MCF 10A (cell line): Measurements from ENCODE around the gene PLD1. TPM values are rescaled to one million over a fixed set of nuclear protein-coding genes. Genes with fewer than 3 reads are reported as not detected.

Source experiments
- BruUV-seq: library from RNA; stranded (reverse); fragments of 400-500 nt; replicated peaks from 2 replicates; lab custom pipeline; 2021; lab: Mats Ljungman, UMichigan
- CTCF ChIA-PET: fragments of 300-600 bp; sonication (Branson Sonifier 250); formaldehyde crosslinking; extraction: SDS; loops from one replicate; lab custom pipeline; 2021; ENCODE audit warnings: antibody characterized with exemption, inconsistent platforms; lab: Yijun Ruan, JAX
- POLR2A ChIA-PET: fragments of 300-600, 350-650 bp; sonication (Branson Sonifier 250); formaldehyde crosslinking; extraction: SDS; loops from one replicate; lab custom pipeline; 2020; ENCODE audit warnings: antibody characterized with exemption, inconsistent platforms; lab: Yijun Ruan, JAX
- DNase-seq: peaks from one replicate; pipeline ENCODE4 v3.0.0-alpha.2; 2018; ENCODE audit not compliant: unreplicated experiment
- H3K27ac Mint-ChIP-seq: one replicate; pipeline ENCODE4 v1.8.0; 2022; ENCODE audit warnings: mild to moderate bottlenecking, low read depth, mixed read lengths; ENCODE audit not compliant: unreplicated experiment
- H3K27me3 Mint-ChIP-seq: one replicate; pipeline ENCODE4 v1.8.0; 2022; ENCODE audit warnings: mixed read lengths; ENCODE audit not compliant: insufficient read depth, unreplicated experiment
- H3K36me3 Mint-ChIP-seq: one replicate; pipeline ENCODE4 v1.8.0; 2022; ENCODE audit warnings: mild to moderate bottlenecking, moderate library complexity, mixed read lengths; ENCODE audit not compliant: insufficient read depth, unreplicated experiment
- H3K4me1 Mint-ChIP-seq: one replicate; pipeline ENCODE4 v1.8.0; 2022; ENCODE audit warnings: mixed read lengths; ENCODE audit not compliant: insufficient read depth, unreplicated experiment
- H3K4me3 Mint-ChIP-seq: one replicate; pipeline ENCODE4 v1.8.0; 2022; ENCODE audit warnings: mild to moderate bottlenecking, moderate library complexity, mixed read lengths; ENCODE audit not compliant: unreplicated experiment
- H3K9me3 Mint-ChIP-seq: one replicate; pipeline ENCODE4 v1.8.0; 2022; ENCODE audit warnings: mixed read lengths; ENCODE audit not compliant: unreplicated experiment
- CTCF ChIP-seq: fragments of 200-600 bp; IDR thresholded peaks from one replicate; pipeline ENCODE4 v1.8.0; 2022; ENCODE audit warnings: antibody characterized with exemption, mild to moderate bottlenecking; ENCODE audit not compliant: unreplicated experiment
- intact Hi-C: fragments of 100-400 bp; cut with micrococcal nuclease; formaldehyde crosslinking; loops from 2 replicates; pipeline ENCODE4 v1.14.1; 2022
- total RNA-seq: library from RNA; stranded (reverse); gene quantifications from 2 replicates; pipeline ENCODE4 v1.2.3, GENCODE V29; 2022

Gene PLD1
- total RNA-seq, 1 experiment from 2014 or later, result 8.0 TPM

- Mint-ChIP-seq H3K4me3 (no peak overlapping the region), H3K36me3 (no peaks in the 10 kb centered on the region), H3K9me3 (no peaks in the 10 kb centered on the region), H3K27me3 (no peaks in the 10 kb centered on the region), H3K27ac (peak overlapping the region; percentile 88), H3K4me1 (peaks cover 8% of the 10 kb centered on the region)
- BruUV-seq, result no TSS peak
- TF ChIP-seq CTCF, result no peak
- ChIA-PET CTCF (interaction anchor here (0.6 to 9.1 kb wide), 6 partner anchors 12 to 179 kb away, joined by 3 to 99 read pairs (median 15); no protein-coding TSS in a partner anchor), POLR2A (interaction anchor here (0.8 to 3.1 kb wide), 5 partner anchors 78 to 154 kb away, joined by 3 to 17 read pairs (median 5); no protein-coding TSS in a partner anchor)
- peak; percentile 78 for DNase-seq
- intact Hi-C loops, result no loop called here
These were observed 155.5 kb downstream of the PLD1 start for GRCh38 chr3:171654809-171655208.

GRCh38 chr3:171654326-171654725 is 156.0 kb downstream of the PLD1 start:
- no peak for DNase-seq
- Mint-ChIP-seq H3K36me3 (no peaks in the 10 kb centered on the region), H3K27me3 (no peaks in the 10 kb centered on the region), H3K27ac (peak overlapping the region; percentile 88), H3K4me3 (no peak overlapping the region), H3K9me3 (no peaks in the 10 kb centered on the region), H3K4me1 (peaks cover 8% of the 10 kb centered on the region)
- TF ChIP-seq CTCF, result no peak
- ChIA-PET POLR2A (interaction anchor here (0.8 to 3.1 kb wide), 3 partner anchors 118 to 155 kb away, joined by 3 to 17 read pairs (median 5); no protein-coding TSS in a partner anchor), CTCF (interaction anchor here (0.6 to 9.1 kb wide), 4 partner anchors 101 to 180 kb away, joined by 3 to 99 read pairs (median 29); no protein-coding TSS in a partner anchor)
- intact Hi-C loops, result no loop called here
- BruUV-seq, result no TSS peak

- no peak overlapping the region for H3K4me3 Mint-ChIP-seq
- no peak for DNase-seq
- intact Hi-C loops, result no loop called here
- ChIA-PET CTCF (interaction anchor here (0.7 to 9.1 kb wide), 6 partner anchors 13 to 180 kb away, joined by 3 to 99 read pairs (median 11); no protein-coding TSS in a partner anchor), POLR2A (interaction anchor here (0.7 to 3.1 kb wide), 2 partner anchors 118 to 157 kb away, joined by 3 to 17 read pairs; no protein-coding TSS in a partner anchor)
- H3K27ac Mint-ChIP-seq, result no peak overlapping the region
- no peaks in the 10 kb centered on the region for H3K36me3 Mint-ChIP-seq
- H3K4me1 Mint-ChIP-seq, result peaks cover 8% of the 10 kb centered on the region
- no peak for TF ChIP-seq CTCF
- no TSS peak for BruUV-seq
- H3K9me3 Mint-ChIP-seq, result no peaks in the 10 kb centered on the region
- no peaks in the 10 kb centered on the region for H3K27me3 Mint-ChIP-seq
These were observed 156.6 kb downstream of the PLD1 start for GRCh38 chr3:171653701-171654100.

GRCh38 chr3:171652932-171653331 is 157.4 kb downstream of the PLD1 start:
- intact Hi-C loops, result no loop called here
- Mint-ChIP-seq H3K27ac (no peak overlapping the region), H3K4me3 (no peak overlapping the region), H3K4me1 (peaks cover 8% of the 10 kb centered on the region), H3K27me3 (no peaks in the 10 kb centered on the region), H3K9me3 (no peaks in the 10 kb centered on the region), H3K36me3 (no peaks in the 10 kb centered on the region)
- TF ChIP-seq CTCF, result no peak
- ChIA-PET POLR2A (interaction anchor here (0.8 to 3.1 kb wide), 2 partner anchors 12 to 119 kb away, joined by 4 to 17 read pairs; no protein-coding TSS in a partner anchor), CTCF (interaction anchor here (0.6 to 9.1 kb wide), 6 partner anchors 12 to 429 kb away, joined by 3 to 99 read pairs (median 6); no protein-coding TSS in a partner anchor)
- BruUV-seq, result no TSS peak
- no peak for DNase-seq
